Measurements from ENCODE around the gene MAP7D2. TPM values are rescaled to one million over a fixed set of nuclear protein-coding genes. Genes with fewer than 3 reads are reported as not detected.

The MAP7D2 gene
- total and polyA plus RNA-seq, 2 donors from 2014 or later, result 0.76 to 3.6 TPM

DNA sequence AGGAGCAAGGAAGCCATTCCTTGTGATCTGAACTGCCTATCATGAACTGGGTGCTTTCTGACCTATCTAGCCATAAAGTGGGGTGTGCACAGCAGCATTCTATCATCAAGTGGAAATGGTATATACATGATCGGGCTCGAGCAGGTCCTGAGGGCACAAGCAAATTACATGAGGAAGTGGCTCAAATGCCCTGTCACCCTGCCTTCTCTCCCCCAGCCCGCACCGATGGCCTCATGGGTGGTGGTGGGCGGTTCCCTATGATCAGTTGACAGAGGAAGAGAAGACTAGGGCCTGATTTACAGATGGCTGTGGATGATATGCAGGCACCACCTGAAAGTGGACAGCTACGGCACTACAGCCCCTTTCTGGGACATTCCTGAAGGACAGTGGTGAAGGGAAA, 79.5 kb downstream of the MAP7D2 start:
- H3K4me3 ChIP-seq (ENCODE audit: low read length in 3 of 3), result no peak overlapping the region
- no peak overlapping the region for H3K9ac ChIP-seq (ENCODE audit: low read length in 3 of 3)
- DNase-seq, result no peak
- no peaks in the 10 kb centered on the region for H3K4me1 ChIP-seq (ENCODE audit: control insufficient read depth in 2 of 3, insufficient read depth in 2 of 3, low read depth in 1 of 3, low read length in 3 of 3)
- no peak overlapping the region for H3K27ac ChIP-seq (ENCODE audit: low read depth in 2 of 2, low read length in 2 of 2)
- H3K36me3 ChIP-seq (ENCODE audit: control insufficient read depth in 2 of 3, insufficient read depth in 3 of 3, low read length in 3 of 3), result no peaks in the 10 kb centered on the region
- H3K27me3 ChIP-seq (ENCODE audit: control insufficient read depth, insufficient read depth, low read length), result peaks cover 6% of the 10 kb centered on the region
- no peak for FAIRE-seq
- intact Hi-C loops (cut with DNase I), result no loop called here
- TF ChIP-seq, protein P1, sequence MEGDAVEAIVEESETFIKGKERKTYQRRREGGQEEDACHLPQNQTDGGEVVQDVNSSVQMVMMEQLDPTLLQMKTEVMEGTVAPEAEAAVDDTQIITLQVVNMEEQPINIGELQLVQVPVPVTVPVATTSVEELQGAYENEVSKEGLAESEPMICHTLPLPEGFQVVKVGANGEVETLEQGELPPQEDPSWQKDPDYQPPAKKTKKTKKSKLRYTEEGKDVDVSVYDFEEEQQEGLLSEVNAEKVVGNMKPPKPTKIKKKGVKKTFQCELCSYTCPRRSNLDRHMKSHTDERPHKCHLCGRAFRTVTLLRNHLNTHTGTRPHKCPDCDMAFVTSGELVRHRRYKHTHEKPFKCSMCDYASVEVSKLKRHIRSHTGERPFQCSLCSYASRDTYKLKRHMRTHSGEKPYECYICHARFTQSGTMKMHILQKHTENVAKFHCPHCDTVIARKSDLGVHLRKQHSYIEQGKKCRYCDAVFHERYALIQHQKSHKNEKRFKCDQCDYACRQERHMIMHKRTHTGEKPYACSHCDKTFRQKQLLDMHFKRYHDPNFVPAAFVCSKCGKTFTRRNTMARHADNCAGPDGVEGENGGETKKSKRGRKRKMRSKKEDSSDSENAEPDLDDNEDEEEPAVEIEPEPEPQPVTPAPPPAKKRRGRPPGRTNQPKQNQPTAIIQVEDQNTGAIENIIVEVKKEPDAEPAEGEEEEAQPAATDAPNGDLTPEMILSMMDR (IDR thresholded peaks at IDR 0.05; ENCODE audit: borderline replicate concordance, extremely low read depth, insufficient read depth), result no peak
- no peaks in the 10 kb centered on the region for H3K9me3 ChIP-seq (ENCODE audit: control insufficient read depth in 2 of 3, insufficient read depth in 1 of 3, low read length in 3 of 3)

DNA sequence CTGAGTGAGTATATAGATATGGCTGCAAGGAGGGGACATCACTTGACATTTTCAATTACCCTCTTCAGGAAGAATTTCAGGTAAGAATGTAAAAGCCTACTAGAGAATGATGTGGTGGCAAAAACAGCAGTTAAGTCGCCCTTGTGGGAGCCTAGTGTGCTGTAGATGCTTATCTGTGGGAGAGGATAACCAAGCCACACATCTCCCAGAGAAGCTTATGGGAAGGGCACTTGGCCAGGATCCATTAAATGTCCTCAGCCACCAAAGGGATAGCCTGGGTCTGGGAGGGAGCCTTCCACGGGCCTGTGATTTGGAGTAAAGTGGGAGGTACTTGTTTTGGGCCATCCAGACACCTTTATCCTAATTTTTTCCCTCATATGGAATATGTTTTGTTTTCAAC, 84.5 kb downstream of the MAP7D2 start:
- FAIRE-seq (no peak), DNase-seq (no peak)
- Histone ChIP-seq H3K36me3 (ENCODE audit: control insufficient read depth in 2 of 3, insufficient read depth in 3 of 3, low read length in 3 of 3) (no peaks in the 10 kb centered on the region), H3K27ac (ENCODE audit: low read depth in 2 of 2, low read length in 2 of 2) (no peak overlapping the region), H3K27me3 (ENCODE audit: control insufficient read depth, insufficient read depth, low read length) (peaks cover 6% of the 10 kb centered on the region), H3K9ac (ENCODE audit: low read length in 3 of 3) (no peak overlapping the region), H3K4me1 (ENCODE audit: control insufficient read depth in 2 of 3, insufficient read depth in 2 of 3, low read depth in 1 of 3, low read length in 3 of 3) (no peaks in the 10 kb centered on the region), H3K4me3 (ENCODE audit: low read length in 3 of 3) (no peak overlapping the region), H3K9me3 (ENCODE audit: control insufficient read depth in 2 of 3, insufficient read depth in 1 of 3, low read length in 3 of 3) (no peaks in the 10 kb centered on the region)
- intact Hi-C loops (cut with DNase I), result no loop called here
- TF ChIP-seq, protein P1 (IDR thresholded peaks at IDR 0.05; ENCODE audit: borderline replicate concordance, extremely low read depth, insufficient read depth), result no peak

DNA sequence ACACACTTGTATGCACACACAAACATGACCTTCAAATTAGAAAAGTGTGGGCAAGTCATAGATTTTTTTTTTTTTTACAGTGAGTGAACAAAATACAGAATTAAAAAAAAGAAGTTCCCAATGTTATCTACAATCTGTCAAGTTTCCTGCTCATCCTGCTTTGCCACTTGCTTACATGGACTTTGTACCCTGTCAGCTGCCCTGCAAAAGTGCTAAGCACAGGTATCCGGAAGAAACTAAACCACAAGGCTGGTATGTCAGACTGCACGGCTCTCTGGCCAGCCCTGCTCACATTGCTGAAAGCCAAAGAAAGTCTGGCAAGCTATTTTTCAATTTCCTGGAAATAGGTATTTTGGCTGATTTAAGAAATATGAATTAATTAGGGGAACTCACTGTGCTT, 87.0 kb downstream of the MAP7D2 start:
- H3K4me1 ChIP-seq (ENCODE audit: control insufficient read depth in 2 of 3, insufficient read depth in 2 of 3, low read depth in 1 of 3, low read length in 3 of 3), result no peaks in the 10 kb centered on the region
- H3K9ac ChIP-seq (ENCODE audit: low read length in 3 of 3), result no peak overlapping the region
- H3K36me3 ChIP-seq (ENCODE audit: control insufficient read depth in 2 of 3, insufficient read depth in 3 of 3, low read length in 3 of 3), result no peaks in the 10 kb centered on the region
- intact Hi-C loops (cut with DNase I), result no loop called here
- no peak overlapping the region for H3K4me3 ChIP-seq (ENCODE audit: low read length in 3 of 3)
- H3K27ac ChIP-seq (ENCODE audit: low read depth in 2 of 2, low read length in 2 of 2), result no peak overlapping the region
- no peaks in the 10 kb centered on the region for H3K9me3 ChIP-seq (ENCODE audit: control insufficient read depth in 2 of 3, insufficient read depth in 1 of 3, low read length in 3 of 3)
- peak; percentile 82 for FAIRE-seq
- TF ChIP-seq, protein P1 (IDR thresholded peaks at IDR 0.05; ENCODE audit: borderline replicate concordance, extremely low read depth, insufficient read depth), result no peak
- DNase-seq, result peak in 2 of 5 donors; percentile 11 to 40
- H3K27me3 ChIP-seq (ENCODE audit: control insufficient read depth, insufficient read depth, low read length), result peaks cover 8% of the 10 kb centered on the region

DNA sequence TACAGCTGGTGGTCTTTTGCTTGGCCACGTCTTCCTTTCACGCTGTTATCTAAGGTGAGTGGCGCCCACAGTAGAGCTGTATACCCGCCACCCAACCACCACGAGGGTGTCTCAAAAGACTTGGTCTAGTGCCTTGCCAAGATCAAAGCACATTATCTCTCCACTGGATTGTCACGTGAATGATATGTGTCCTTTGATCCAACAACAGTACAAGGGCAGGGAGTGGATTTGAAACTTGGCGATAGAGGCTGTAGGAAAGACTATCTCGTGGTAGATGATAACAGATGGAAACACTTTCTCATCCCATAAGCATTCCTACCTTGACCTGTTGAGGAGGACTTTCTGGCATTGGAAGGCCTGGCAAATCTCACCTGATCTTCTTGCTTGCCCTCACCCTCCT, 88.1 kb downstream of the MAP7D2 start:
- Histone ChIP-seq H3K36me3 (ENCODE audit: control insufficient read depth in 2 of 3, insufficient read depth in 3 of 3, low read length in 3 of 3) (no peaks in the 10 kb centered on the region), H3K27ac (ENCODE audit: low read depth in 2 of 2, low read length in 2 of 2) (no peak overlapping the region), H3K27me3 (ENCODE audit: control insufficient read depth, insufficient read depth, low read length) (peaks cover 9% of the 10 kb centered on the region), H3K9ac (ENCODE audit: low read length in 3 of 3) (no peak overlapping the region), H3K4me1 (ENCODE audit: control insufficient read depth in 2 of 3, insufficient read depth in 2 of 3, low read depth in 1 of 3, low read length in 3 of 3) (no peaks in the 10 kb centered on the region), H3K4me3 (ENCODE audit: low read length in 3 of 3) (no peak overlapping the region), H3K9me3 (ENCODE audit: control insufficient read depth in 2 of 3, insufficient read depth in 1 of 3, low read length in 3 of 3) (no peaks in the 10 kb centered on the region)
- TF ChIP-seq, protein P1 (IDR thresholded peaks at IDR 0.05; ENCODE audit: borderline replicate concordance, extremely low read depth, insufficient read depth), result no peak
- FAIRE-seq, result no peak
- intact Hi-C loops (cut with DNase I), result no loop called here
- DNase-seq, result no peak

Measured in kidney (tissue), 14 donors.